ENCODE measurements around the gene TFIP11. TPM values are rescaled to one million over a fixed set of nuclear protein-coding genes. Genes with fewer than 3 reads are reported as not detected.

TFIP11 gene
- 10 to 100 TPM; 45.9 to 50.1 TPM for total RNA-seq

- Mint-ChIP-seq H3K36me3 (peaks cover 9% of the 10 kb centered on the region), H3K9me3 (no peaks in the 10 kb centered on the region), H3K27me3 (no peaks in the 10 kb centered on the region), H3K4me3 (peak within 1 kb of the TSS; percentile 99), H3K4me1 (peaks cover 31% of the 10 kb centered on the region), H3K27ac (peak within 1 kb of the TSS; percentile 94)
- peak; percentile 93 for DNase-seq
Observed at GRCh38 chr22:26512149-26512793, at the start of gene TFIP11. Gene TFIP11, minus strand, starts transcription at chr22:26512473. Its CDS starts 2,201 bp downstream, at chr22:26510272.

DNA sequence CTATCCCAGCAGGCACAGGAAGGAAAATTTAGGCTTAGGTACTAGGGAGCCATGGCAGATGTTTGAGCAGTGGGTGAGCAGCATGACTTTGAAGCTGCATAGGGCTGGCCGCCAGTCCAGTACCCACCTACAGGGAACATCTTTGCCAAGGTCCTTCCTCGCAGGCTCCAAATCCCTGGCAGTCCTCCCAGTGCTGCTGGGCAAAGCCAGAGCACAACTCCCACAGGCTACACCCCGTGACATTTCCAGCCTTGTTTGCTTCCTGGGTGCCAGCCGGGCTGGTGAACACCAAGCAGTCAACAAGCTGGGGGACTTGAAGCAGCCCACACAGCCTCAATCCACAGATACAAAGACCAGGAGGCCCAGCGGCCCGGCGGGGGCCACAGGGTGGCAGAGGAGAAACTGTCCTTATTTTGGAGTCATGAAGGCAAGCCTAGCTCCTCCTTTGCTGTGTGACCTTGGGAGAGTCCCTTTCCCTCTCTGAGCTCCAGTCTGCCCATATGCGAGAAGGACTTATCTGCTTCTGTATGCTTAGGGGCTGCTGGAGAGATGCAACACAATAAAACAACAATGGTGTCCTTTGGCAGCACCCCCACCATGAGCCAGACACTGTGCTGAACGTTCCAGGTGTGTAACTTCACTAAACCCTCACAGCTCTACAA lies 49.6 kb upstream of the TFIP11 start:
- Mint-ChIP-seq H3K9me3 (no peaks in the 10 kb centered on the region), H3K4me1 (peaks cover 31% of the 10 kb centered on the region), H3K27ac (no peak overlapping the region), H3K4me3 (no peak overlapping the region), H3K36me3 (peaks cover 6% of the 10 kb centered on the region), H3K27me3 (no peaks in the 10 kb centered on the region)
- no peak for DNase-seq

- no peak for DNase-seq
- H3K4me1 Mint-ChIP-seq, result peaks cover 28% of the 10 kb centered on the region
Observed at GRCh38 chr22:26559961-26560575, 47.8 kb upstream of the TFIP11 start.

DNA sequence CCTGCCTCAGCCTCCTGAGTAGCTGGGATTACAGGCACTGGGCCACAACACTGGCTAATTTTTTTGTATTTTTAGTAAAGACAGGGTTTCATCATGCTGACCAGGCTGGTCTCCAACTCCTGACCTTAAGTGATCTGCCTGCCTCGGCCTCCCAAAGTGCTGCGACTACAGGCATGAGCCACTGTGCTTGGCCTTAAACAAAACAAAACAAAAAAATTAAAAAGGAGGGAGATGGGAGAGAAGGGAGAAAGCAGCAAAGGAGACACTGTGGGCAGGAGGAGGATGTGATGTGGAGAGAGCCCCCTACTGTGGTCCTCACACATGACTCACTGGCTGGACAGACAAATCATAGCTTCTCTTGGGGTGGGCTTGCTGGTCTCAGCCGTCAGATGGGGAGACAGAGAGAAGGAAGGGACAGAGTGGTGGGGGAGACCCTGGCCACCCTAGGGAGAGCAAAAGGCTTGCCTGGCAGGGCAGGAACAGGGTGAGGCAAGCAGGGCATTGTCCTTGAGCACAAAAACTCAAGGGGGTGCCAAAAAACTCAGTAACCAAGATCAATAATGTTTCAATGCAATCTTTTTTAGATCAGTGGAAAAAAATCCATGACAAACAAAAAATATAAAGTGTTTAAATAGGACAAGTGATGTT lies 46.1 kb upstream of the TFIP11 start:
- H3K36me3 Mint-ChIP-seq, result peaks cover 3% of the 10 kb centered on the region
- peaks cover 26% of the 10 kb centered on the region for H3K4me1 Mint-ChIP-seq
- H3K27me3 Mint-ChIP-seq, result no peaks in the 10 kb centered on the region
- H3K4me3 Mint-ChIP-seq, result no peak overlapping the region
- no peak for DNase-seq
- H3K27ac Mint-ChIP-seq, result no peak overlapping the region
- H3K9me3 Mint-ChIP-seq, result no peaks in the 10 kb centered on the region

More at GRCh38 chr22:26559961-26560575, 47.8 kb upstream of the TFIP11 start:
- no peaks in the 10 kb centered on the region for H3K9me3 Mint-ChIP-seq
- peaks cover 3% of the 10 kb centered on the region for H3K36me3 Mint-ChIP-seq
- no peak overlapping the region for H3K27ac Mint-ChIP-seq
- H3K4me3 Mint-ChIP-seq, result no peak overlapping the region
- no peaks in the 10 kb centered on the region for H3K27me3 Mint-ChIP-seq

GRCh38 chr22:26556904-26557303 lies 44.6 kb upstream of the TFIP11 start:
- Mint-ChIP-seq H3K9me3 (no peaks in the 10 kb centered on the region), H3K27ac (no peak overlapping the region), H3K4me3 (no peak overlapping the region), H3K4me1 (peaks cover 24% of the 10 kb centered on the region), H3K27me3 (no peaks in the 10 kb centered on the region), H3K36me3 (peaks cover 3% of the 10 kb centered on the region)
- DNase-seq, result no peak

GRCh38 chr22:26555478-26555877 lies 43.2 kb upstream of the TFIP11 start:
- Mint-ChIP-seq H3K9me3 (no peaks in the 10 kb centered on the region), H3K27ac (no peak overlapping the region), H3K36me3 (peaks cover 3% of the 10 kb centered on the region), H3K27me3 (no peaks in the 10 kb centered on the region), H3K4me3 (no peak overlapping the region), H3K4me1 (peaks cover 32% of the 10 kb centered on the region)
- DNase-seq, result no peak

DNA sequence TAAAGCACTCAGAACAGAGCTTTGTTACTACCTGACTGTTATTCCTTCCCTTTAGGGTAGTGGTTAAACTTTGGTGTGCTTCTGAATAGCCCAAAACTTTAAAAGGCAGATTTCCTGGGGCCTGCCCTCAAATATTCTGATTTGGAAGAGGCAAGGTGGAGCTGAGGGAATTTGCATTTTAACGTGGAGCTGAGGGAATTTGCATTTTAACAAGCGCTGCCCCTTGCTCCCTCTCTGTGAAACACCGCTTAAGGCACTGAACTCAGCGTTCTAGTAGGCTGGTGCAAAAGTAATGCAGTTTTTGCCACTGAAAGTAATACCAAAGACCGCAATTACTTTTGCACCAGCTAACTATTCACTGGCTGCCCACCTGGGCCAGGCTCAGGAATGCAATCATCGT lies 42.7 kb upstream of the TFIP11 start:
- Mint-ChIP-seq H3K27ac (no peak overlapping the region), H3K4me1 (peaks cover 36% of the 10 kb centered on the region), H3K36me3 (peaks cover 5% of the 10 kb centered on the region), H3K4me3 (no peak overlapping the region), H3K27me3 (no peaks in the 10 kb centered on the region), H3K9me3 (no peaks in the 10 kb centered on the region)
- DNase-seq, result no peak

DNA sequence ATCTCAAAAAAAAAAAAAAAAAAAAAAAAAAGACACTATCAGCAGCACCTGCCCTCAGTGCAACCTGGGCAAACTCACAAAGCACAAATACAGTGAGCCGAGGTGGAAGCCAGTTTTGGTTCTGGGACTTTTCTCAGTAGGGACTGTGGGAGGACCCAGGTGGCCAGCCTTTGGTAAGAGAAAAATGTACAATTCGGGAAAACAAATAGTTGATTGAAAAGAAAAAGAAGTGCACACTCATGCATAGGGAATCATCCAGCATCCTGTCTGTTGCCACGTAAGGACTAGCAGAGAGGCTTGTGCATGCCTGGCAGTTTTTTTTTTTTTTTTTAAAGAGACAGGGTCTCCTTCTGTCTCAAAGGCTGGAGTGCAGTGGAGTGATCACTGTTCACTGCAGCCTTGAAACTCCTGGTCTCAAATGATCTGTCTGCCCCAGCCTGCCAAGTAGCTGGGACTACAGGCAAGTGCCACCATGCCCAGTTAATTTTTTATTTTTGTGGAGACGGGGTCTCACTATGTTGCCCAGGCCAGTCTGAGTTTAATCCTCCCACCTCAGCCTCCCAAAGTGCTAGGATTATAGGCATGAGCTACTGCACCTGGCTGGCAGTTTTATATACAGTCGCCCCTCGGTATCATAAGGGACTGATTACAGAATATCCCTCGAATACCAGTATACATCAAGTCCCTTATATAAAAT lies 40.9 kb upstream of the TFIP11 start:
- Mint-ChIP-seq H3K9me3 (no peaks in the 10 kb centered on the region), H3K4me1 (peaks cover 30% of the 10 kb centered on the region), H3K27me3 (no peaks in the 10 kb centered on the region), H3K36me3 (peaks cover 7% of the 10 kb centered on the region), H3K27ac (peak overlapping the region; percentile 57), H3K4me3 (no peak overlapping the region)
- DNase-seq, result no peak

DNA sequence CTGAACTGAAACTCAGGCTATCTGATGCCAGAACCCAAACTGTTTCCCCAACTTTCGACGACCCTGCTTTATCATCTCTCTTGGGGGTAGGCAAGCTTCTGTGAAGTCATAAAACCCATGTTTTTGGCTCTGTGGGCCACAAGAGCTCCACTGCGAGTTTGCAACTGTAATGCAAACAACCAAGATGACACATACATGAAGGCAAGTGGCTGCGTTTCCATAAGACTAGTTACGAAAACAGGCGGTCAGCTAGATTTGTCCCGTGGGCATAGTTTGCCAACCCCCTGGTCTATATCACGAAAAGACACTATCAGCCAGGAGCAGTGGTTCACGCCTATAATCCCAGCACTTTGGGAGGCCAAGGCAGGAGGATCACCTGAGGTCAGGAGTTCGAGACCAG lies 40.2 kb upstream of the TFIP11 start:
- Mint-ChIP-seq H3K4me1 (peaks cover 36% of the 10 kb centered on the region), H3K36me3 (peaks cover 14% of the 10 kb centered on the region), H3K27ac (no peak overlapping the region), H3K4me3 (no peak overlapping the region), H3K27me3 (no peaks in the 10 kb centered on the region), H3K9me3 (no peaks in the 10 kb centered on the region)
- no peak for DNase-seq

DNA sequence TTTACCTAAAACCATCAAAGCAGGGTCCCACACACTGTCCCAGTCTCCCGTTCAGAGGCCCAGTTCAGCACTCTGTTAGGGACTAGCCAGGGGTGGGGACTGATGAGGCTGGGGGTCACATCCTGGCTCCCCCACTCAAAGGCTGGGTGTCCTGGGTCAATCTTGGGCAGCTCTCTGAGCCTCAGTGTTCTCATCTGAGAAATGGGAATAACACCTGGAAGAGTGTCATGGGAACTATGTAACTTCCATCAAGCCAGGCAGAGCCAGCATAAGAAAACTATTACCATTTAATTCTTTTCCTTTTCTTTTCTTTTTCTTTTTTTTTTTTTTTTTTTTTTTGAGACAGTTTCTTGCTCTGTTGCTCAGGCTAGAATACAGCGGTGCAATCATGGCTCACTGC lies 39.3 kb upstream of the TFIP11 start:
- Mint-ChIP-seq H3K27ac (no peak overlapping the region), H3K36me3 (peaks cover 23% of the 10 kb centered on the region), H3K4me1 (peaks cover 43% of the 10 kb centered on the region), H3K27me3 (no peaks in the 10 kb centered on the region), H3K9me3 (peaks cover 3% of the 10 kb centered on the region), H3K4me3 (no peak overlapping the region)
- DNase-seq, result no peak

DNA sequence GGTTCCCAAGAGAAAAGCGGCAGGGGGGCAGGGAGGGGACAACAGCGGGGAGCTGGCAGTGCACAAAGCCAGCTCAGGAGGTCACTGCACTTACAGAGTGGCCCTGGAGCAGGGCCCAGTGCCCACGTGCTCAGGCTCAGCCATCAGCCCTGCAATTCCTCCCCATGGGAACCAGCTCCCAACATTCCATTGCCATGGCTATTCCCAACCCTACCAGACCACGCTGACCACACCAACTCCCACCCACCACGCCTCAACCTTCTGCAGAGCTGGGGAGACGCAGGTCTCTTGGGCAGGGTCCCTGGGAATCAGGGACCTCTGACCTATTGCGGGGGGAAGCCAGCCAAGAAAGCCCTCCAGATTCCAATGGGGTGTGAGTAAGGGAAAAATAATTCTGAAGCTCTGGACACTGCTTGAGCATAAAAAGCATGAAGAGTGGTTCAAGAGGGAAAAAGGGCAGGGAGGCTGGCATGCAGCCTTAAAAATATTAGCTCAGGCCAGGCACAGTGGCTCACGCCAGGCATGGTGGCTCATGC lies 38.3 kb upstream of the TFIP11 start:
- peaks cover 28% of the 10 kb centered on the region for H3K36me3 Mint-ChIP-seq
- peaks cover 3% of the 10 kb centered on the region for H3K9me3 Mint-ChIP-seq
- H3K4me1 Mint-ChIP-seq, result peaks cover 44% of the 10 kb centered on the region
- H3K4me3 Mint-ChIP-seq, result no peak overlapping the region
- peak overlapping the region; percentile 38 for H3K27ac Mint-ChIP-seq
- no peak for DNase-seq
- no peaks in the 10 kb centered on the region for H3K27me3 Mint-ChIP-seq

DNA sequence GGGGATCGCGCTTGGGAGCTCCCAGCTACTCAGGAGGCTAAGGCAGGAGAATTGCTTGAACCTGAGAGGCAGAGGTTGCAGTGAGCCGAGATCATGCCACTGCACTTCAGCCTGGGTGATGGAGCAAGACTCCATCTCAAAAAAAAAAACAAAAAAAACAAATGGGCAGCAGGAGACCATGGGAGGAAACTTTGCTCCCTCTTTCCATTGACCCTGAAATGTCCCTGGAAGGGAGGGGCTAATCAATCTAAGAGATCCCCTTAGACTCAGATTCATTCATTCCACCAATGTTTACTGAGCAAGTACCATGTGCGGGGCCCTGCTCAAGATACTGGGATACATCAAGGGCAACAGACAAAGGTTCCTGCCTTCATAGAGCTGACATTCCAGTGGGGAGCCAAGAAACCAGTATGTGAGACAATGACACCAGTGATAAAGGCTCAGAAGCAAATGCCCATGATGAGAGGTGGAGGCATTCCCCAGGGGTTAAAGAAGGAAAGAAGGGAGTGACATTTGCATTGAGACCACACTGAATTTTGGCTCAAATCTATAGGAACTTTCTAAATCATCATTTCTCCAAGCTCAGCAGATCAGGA lies 37.7 kb upstream of the TFIP11 start:
- DNase-seq, result no peak
- peaks cover 3% of the 10 kb centered on the region for H3K9me3 Mint-ChIP-seq
- H3K27me3 Mint-ChIP-seq, result no peaks in the 10 kb centered on the region
- H3K4me3 Mint-ChIP-seq, result no peak overlapping the region
- H3K4me1 Mint-ChIP-seq, result peaks cover 43% of the 10 kb centered on the region
- H3K27ac Mint-ChIP-seq, result no peak overlapping the region
- H3K36me3 Mint-ChIP-seq, result peaks cover 28% of the 10 kb centered on the region

DNA sequence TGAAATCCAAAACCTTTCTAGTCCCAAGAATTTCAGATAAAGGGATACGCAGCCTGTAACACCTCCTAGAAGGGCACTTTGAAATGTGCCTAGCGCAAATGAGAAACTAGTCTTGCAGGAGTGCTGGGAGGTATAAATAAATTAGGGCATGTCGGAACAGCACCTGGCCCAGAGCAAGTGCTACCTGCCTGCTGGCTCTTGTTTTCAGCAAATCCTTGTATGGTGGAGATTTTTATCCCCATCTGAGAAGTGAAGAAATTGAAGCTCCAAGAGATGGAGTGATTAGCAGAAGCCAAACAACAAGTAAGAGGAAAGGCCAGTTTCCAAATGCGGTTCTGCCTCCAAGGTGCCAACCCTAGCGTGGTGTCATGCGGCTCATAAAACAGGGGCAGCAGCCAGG lies 36.7 kb upstream of the TFIP11 start:
- H3K9me3 Mint-ChIP-seq, result peaks cover 3% of the 10 kb centered on the region
- peaks cover 48% of the 10 kb centered on the region for H3K4me1 Mint-ChIP-seq
- H3K27ac Mint-ChIP-seq, result no peak overlapping the region
- H3K27me3 Mint-ChIP-seq, result no peaks in the 10 kb centered on the region
- H3K4me3 Mint-ChIP-seq, result no peak overlapping the region
- H3K36me3 Mint-ChIP-seq, result peaks cover 28% of the 10 kb centered on the region
- DNase-seq, result no peak

GRCh38 chr22:26548303-26548702 lies 36.0 kb upstream of the TFIP11 start:
- H3K4me3 Mint-ChIP-seq, result no peak overlapping the region
- peaks cover 48% of the 10 kb centered on the region for H3K4me1 Mint-ChIP-seq
- H3K36me3 Mint-ChIP-seq, result peaks cover 28% of the 10 kb centered on the region
- no peak for DNase-seq
- peaks cover 3% of the 10 kb centered on the region for H3K9me3 Mint-ChIP-seq
- H3K27ac Mint-ChIP-seq, result peak overlapping the region; percentile 55
- no peaks in the 10 kb centered on the region for H3K27me3 Mint-ChIP-seq
